ENCODE results near the gene GSG1L2. TPM values are rescaled to one million over a fixed set of nuclear protein-coding genes. Genes with fewer than 3 reads are reported as not detected.

Gene GSG1L2
- total RNA-seq, result not detected in 2 replicates

DNA sequence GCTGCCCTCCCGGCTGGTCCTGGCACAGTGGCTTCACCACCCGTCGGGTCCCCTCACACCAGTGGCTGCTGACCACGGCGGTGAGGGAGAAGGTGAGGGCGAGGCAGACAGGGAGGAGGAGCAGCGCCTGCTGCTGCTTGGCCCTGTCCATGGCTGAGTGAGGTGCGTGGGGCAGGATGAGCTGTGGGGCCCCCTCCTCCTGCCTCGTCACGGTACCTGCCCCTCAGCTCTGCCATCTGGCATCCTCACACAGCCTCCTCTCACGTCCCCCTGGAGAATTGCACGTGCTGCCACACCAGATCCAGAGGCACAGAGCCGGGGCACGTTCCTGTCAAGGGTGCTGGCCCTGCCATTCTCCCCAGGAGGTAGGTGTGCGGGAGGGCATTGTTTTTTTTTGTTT lies at the start of gene GSG1L2:
GSG1L2 (minus strand) TSS at position 159 of the 400 bp plus-strand sequence; CDS start at position 151, 8 bp downstream.

DNA sequence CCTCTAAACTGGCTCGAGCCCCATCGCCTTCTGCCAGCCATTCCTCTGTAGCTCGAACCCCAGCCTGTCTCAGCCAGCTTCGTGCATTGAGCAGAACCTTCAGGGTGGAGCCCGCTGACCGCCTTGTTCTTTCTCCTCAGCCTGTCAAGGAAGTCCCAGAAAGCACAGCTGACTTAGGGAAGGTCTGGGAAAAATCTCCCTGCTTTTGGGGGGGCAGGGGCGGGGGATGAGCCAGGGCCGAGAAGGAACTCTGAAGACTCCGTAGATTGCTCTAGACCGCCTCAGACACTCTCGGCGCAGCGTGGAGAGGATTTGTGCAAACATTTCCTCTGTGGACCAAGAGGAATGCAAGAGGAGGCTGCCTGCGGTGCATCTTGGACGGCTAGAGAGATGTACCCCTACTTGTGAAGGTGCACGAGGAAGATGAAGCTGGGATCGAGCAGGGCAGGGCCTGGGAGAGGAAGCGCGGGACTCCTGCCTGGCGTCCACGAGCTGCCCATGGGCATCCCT lies 3.8 kb upstream of the GSG1L2 start, which contains the start of gene GLP2R:
GLP2R (plus strand) TSS at position 284 of the 510 bp plus-strand sequence; CDS start at position 424, 140 bp downstream.

DNA sequence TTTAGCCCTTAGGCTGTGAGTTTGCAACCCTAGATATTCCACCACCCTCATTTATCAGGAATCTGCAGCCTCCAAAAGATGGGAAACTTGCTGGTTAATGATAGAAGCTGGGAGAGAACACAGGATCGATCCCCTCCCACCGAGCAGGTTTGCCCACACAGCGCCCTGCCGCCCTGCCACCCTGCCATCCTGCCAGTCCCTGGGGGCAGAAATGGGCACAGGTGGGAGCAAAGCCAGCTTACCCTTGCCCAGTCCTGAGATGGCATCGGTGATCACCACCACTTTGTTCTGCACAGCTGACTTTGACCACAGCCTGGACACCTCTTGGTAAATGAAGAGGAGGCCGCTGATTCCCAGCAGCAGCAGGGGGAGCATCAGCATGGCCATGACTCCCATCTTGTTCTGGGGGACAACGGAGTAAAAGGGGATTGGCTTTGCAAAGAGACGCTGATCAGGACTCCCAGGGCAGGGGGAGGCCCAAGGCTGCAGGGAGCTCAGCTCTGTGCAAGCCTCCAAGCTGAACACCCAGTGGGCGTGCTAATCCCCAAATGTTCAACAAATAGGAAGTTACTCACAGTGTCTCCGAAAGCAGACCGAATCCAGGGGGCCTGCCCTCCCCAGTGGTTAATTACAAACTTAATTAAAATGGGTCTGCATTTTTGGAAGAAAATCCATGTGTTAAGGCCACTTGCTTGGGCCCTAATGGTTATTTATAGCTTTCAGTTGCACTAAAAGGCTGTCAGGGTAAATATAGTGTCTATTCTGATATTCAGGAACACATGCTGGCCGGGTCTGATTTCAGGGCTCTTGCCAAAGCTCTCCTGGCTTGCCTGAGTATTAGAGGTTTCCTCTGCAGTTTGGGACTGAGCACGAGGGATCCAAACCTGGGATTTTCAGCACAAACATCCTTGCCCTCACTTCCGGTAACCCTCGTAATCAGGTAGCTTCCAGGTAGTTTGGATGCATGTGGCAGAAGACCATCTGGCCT lies 30.7 kb downstream of the GSG1L2 start, which contains the start of gene DHRS7C:
DHRS7C (minus strand) TSS at position 704 of the 988 bp plus-strand sequence; CDS start at position 396, 308 bp downstream.

Other genes with a start within 250 kb of the GSG1L2 start
- 80.3 and 115 TPM in 2 replicates for gene STX8, start 246.3 kb downstream of the GSG1L2 start, total RNA-seq
- 0.07 TPM in 1 of 2 replicates, not detected in the other for gene CFAP52, start 245.4 kb downstream of the GSG1L2 start, total RNA-seq
- gene USP43, start 176.6 kb downstream of the GSG1L2 start, total RNA-seq, result 11.3 and 11.6 TPM in 2 replicates
- not detected in 2 replicates for gene DHRS7C, start 30.5 kb downstream of the GSG1L2 start, total RNA-seq
- gene GLP2R, start 3.8 kb upstream of the GSG1L2 start, total RNA-seq, result 0.14 TPM in 1 of 2 replicates, not detected in the other
- gene RCVRN, start 83.2 kb upstream of the GSG1L2 start, total RNA-seq, result not detected in 2 replicates

Measured in nasal cavity respiratory epithelium epithelial cell of viscerocranial mucosa (primary cell).